HepG2 (cell line): ENCODE measurements around the gene B3GNT7. TPM values are rescaled to one million over a fixed set of nuclear protein-coding genes. Genes with fewer than 3 reads are reported as not detected.

Source experiments
- ATAC-seq: fragments of 200-7000 bp; cut with Tn5 transposase; 3 replicates; pipeline ENCODE4 v1.9.1; 2020; ENCODE audit warnings: mild to moderate bottlenecking, moderate library complexity
- BruUV-seq: library from RNA; stranded (reverse); fragments of 400-500 nt; replicated peaks from 2 replicates; lab custom pipeline; 2021; lab: Mats Ljungman, UMichigan
- CTCF ChIA-PET: fragments of 300-600 bp; formaldehyde crosslinking; extraction: SDS; loops from one replicate; lab custom pipeline; 2021; ENCODE audit warnings: low total read pairs, inconsistent platforms, low intra/inter-chr PET ratio; lab: Yijun Ruan, JAX
- POLR2A ChIA-PET: fragments of 350-600 bp; sonication (Branson Sonifier 250); formaldehyde crosslinking; loops from one replicate; lab custom pipeline; 2020; ENCODE audit warnings: antibody characterized with exemption, inconsistent platforms; lab: Yijun Ruan, JAX
- DNase-seq: peaks from one replicate; pipeline ENCODE4 v3.0.0-alpha.2; 2015; ENCODE audit warnings: low spot score
- FAIRE-seq: peaks from 3 replicates; lab custom pipeline; 2011; peaks lifted over from hg19 to GRCh38; lab: Jason Lieb, UNC
- H2AFZ ChIP-seq: one replicate; pipeline ENCODE4 v1.6.1; 2011; ENCODE audit warnings: low read length, inconsistent platforms
- H3K27ac ChIP-seq: fragments of 300-600 bp; 3 replicates; pipeline ENCODE4 v1.8.0; 2011; ENCODE audit warnings: mixed run types, mild to moderate bottlenecking, mixed read lengths, low read length, inconsistent platforms; ENCODE audit not compliant: insufficient read depth; ENCODE audit errors: extremely low read length
- H3K27me3 ChIP-seq, 2 experiments: fragments of 200-600 bp in 1 of 2; 2 replicates in 1 of 2; 3 replicates in 1 of 2; pipeline versions ENCODE4 v1.6.0 to v1.8.0; 2011; ENCODE audit warnings: low read length in 2 of 2, mild to moderate bottlenecking in 2 of 2, moderate library complexity in 2 of 2, inconsistent platforms in 1 of 2; ENCODE audit not compliant: insufficient read depth in 2 of 2, control insufficient read depth in 1 of 2
- H3K36me3 ChIP-seq, 2 experiments: fragments of 200-600 bp in 1 of 2; replicated peaks in 1 of 2; 2 replicates in 1 of 2; 3 replicates in 1 of 2; pipeline versions ENCODE4 v1.5.1 to v1.8.0; 2011; ENCODE audit warnings: low read length in 2 of 2, inconsistent platforms in 1 of 2; ENCODE audit not compliant: insufficient read depth in 2 of 2, control insufficient read depth in 1 of 2
- H3K4me1 ChIP-seq: 2 replicates; pipeline ENCODE4 v1.5.1; 2012; ENCODE audit warnings: low read length, inconsistent platforms; ENCODE audit not compliant: insufficient read depth
- H3K4me2 ChIP-seq: 2 replicates; pipeline ENCODE4 v1.6.0; 2011; ENCODE audit warnings: low read depth, low read length, inconsistent platforms
- H3K4me3 ChIP-seq, 3 experiments: fragments of 200-600 bp in 1 of 3; sonication (generic), shearing (Covaris generic) in 1 of 3; replicated peaks in 1 of 3; 2 replicates each; pipeline ENCODE4 v1.5.1; 2011 to 2016; ENCODE audit warnings: low read length in 3 of 3, inconsistent platforms in 2 of 3, low read depth in 2 of 3, mild to moderate bottlenecking in 2 of 3, control low read depth in 1 of 3, mixed read lengths in 1 of 3; ENCODE audit not compliant: insufficient read depth in 1 of 3
- H3K79me2 ChIP-seq: one replicate; pipeline ENCODE4 v1.6.1; 2011; ENCODE audit warnings: low read length, inconsistent platforms; ENCODE audit not compliant: insufficient read depth
- H3K9ac ChIP-seq: 2 replicates; pipeline ENCODE4 v1.6.0; 2011; ENCODE audit warnings: mild to moderate bottlenecking, low read depth, low read length, inconsistent platforms; ENCODE audit not compliant: insufficient read depth
- H3K9me3 ChIP-seq: 2 replicates; pipeline ENCODE4 v1.5.1; 2012; ENCODE audit warnings: mild to moderate bottlenecking, low read length
- H4K20me1 ChIP-seq: 2 replicates; pipeline ENCODE4 v1.6.0; 2011; ENCODE audit warnings: inconsistent platforms, mild to moderate bottlenecking, low read length, moderate library complexity; ENCODE audit not compliant: insufficient read depth
- BCL6 ChIP-seq: IDR thresholded peaks from 2 replicates; pipeline ENCODE4 v1.6.1; 2016; ENCODE audit warnings: missing genetic modification reagents, missing compliant biosample characterization
- KDM5A ChIP-seq: fragments of 200-600 bp; sonication (generic); IDR thresholded peaks from 2 replicates; pipeline ENCODE4 v1.7.0; 2018; ENCODE audit warnings: antibody characterized with exemption, mild to moderate bottlenecking, low read length, borderline replicate concordance
- PAWR ChIP-seq: sonication (generic); formaldehyde crosslinking; IDR thresholded peaks from 2 replicates; pipeline ENCODE4 v1.4.0; 2020; ENCODE audit warnings: missing genetic modification reagents, mild to moderate bottlenecking, borderline replicate concordance
- PBX3 ChIP-seq: sonication (generic); formaldehyde crosslinking; IDR thresholded peaks from 2 replicates; pipeline ENCODE4 v1.8.1; 2023; ENCODE audit warnings: missing genetic modification reagents, inconsistent platforms, borderline replicate concordance
- PHF20 ChIP-seq: sonication (generic); formaldehyde crosslinking; IDR thresholded peaks from 2 replicates; pipeline ENCODE4 v1.5.0; 2020; ENCODE audit warnings: mild to moderate bottlenecking, missing genetic modification reagents
- PHF8 ChIP-seq: sonication (generic); formaldehyde crosslinking; IDR thresholded peaks from 2 replicates; pipeline ENCODE4 v1.5.0; 2020; ENCODE audit warnings: missing genetic modification reagents
- POLR2AphosphoS2 ChIP-seq: IDR thresholded peaks from 2 replicates; pipeline ENCODE4 v1.6.1; 2011; ENCODE audit warnings: low read depth, low read length, improper control_type of control experiment
- POLR2G ChIP-seq: fragments of 200-400 bp; formaldehyde crosslinking; IDR thresholded peaks from 2 replicates; pipeline ENCODE4 v1.6.1; 2018; ENCODE audit warnings: mild to moderate bottlenecking, low read depth, low read length, moderate library complexity
- PPARG ChIP-seq: conservative IDR thresholded peaks from 2 replicates; pipeline ENCODE4 v1.6.1; 2016; ENCODE audit warnings: missing biosample characterization, missing genetic modification reagents
- RBM22 ChIP-seq: fragments of 200-400 bp; formaldehyde crosslinking; optimal IDR thresholded peaks from 2 replicates; pipeline ENCODE3; 2017; ENCODE audit warnings: mild to moderate bottlenecking, low read length, moderate library complexity
- SUZ12 ChIP-seq: fragments of 150-350 bp; IDR thresholded peaks from 2 replicates; pipeline ENCODE4 v1.6.1; 2014; ENCODE audit warnings: low read depth, low read length
- ZKSCAN1 ChIP-seq: fragments of 150-350 bp; IDR thresholded peaks from 2 replicates; pipeline ENCODE4 v1.6.1; 2014; ENCODE audit warnings: low read length
- ZNF296 ChIP-seq: sonication (generic); formaldehyde crosslinking; conservative IDR thresholded peaks from 2 replicates; pipeline ENCODE4 v1.5.0; 2020; ENCODE audit warnings: mild to moderate bottlenecking, missing genetic modification reagents
- ZNF333 ChIP-seq: sonication (generic); formaldehyde crosslinking; IDR thresholded peaks from 2 replicates; pipeline ENCODE4 v1.4.0; 2020; ENCODE audit warnings: mild to moderate bottlenecking, missing genetic modification reagents, borderline replicate concordance
- ZSCAN22 ChIP-seq: sonication (generic); formaldehyde crosslinking; IDR thresholded peaks from 2 replicates; pipeline ENCODE4 v1.4.0; 2020; ENCODE audit warnings: mild to moderate bottlenecking, missing genetic modification reagents
- ZSCAN31 ChIP-seq: sonication (generic); formaldehyde crosslinking; IDR thresholded peaks from 2 replicates; pipeline ENCODE4 v1.5.0; 2020; ENCODE audit warnings: low read depth, mild to moderate bottlenecking, missing genetic modification reagents
- WGBS: methylation state at CpG from one replicate; pipeline ENCODE4 v1.1.6; 2017; ENCODE audit warnings: low lambda C conversion rate; 5-methylcytosine and 5-hydroxymethylcytosine counted together
- in situ Hi-C: cut with HindIII; loops from 2 replicates; pipeline ENCODE4 v1.10.0; 2017; ENCODE audit warnings: low pct_unique_long_range_greater_than_20kb; ENCODE audit not compliant: extremely low pct_ligation_motif_present
- intact Hi-C: fragments of 100-400 bp; cut with micrococcal nuclease; formaldehyde crosslinking; loops from one replicate; pipeline ENCODE4 v1.10.0; 2022; ENCODE audit not compliant: unreplicated experiment
- polyA plus RNA-seq, 8 experiments: library from polyadenylated mRNA; depleted of rRNA in 3 of 8; stranded (reverse) in 7 of 8; unstranded in 1 of 8; fragments of >200 nt; fragmentation: Illumina TruSeq in 4 of 8; extraction: Trizol in 4 of 8; gene quantifications; 2 replicates each; pipeline versions ENCODE4 v1.2.1 to v1.2.3, GENCODE V29; 2011 to 2016; ENCODE audit warnings: low read depth in 4 of 8, missing spikeins in 1 of 8, mixed read lengths in 1 of 8; ENCODE audit not compliant: insufficient read depth in 1 of 8
- total RNA-seq, 5 experiments: library from RNA; depleted of rRNA; stranded (reverse); fragments of >200 nt; fragmentation: Illumina TruSeq; extraction: Trizol; gene quantifications; 2 replicates each; pipeline ENCODE4 v1.2.3, GENCODE V29; 2016; ENCODE audit warnings: low read depth in 1 of 5
- TF ChIP-seq, protein P1 (sequence below): sonication (generic); formaldehyde crosslinking; IDR thresholded peaks from 2 replicates; pipeline ENCODE4 v1.4.0; 2020; ENCODE audit warnings: missing genetic modification reagents
- TF ChIP-seq, protein P2 (sequence below): sonication (generic); formaldehyde crosslinking; IDR thresholded peaks from 2 replicates; pipeline ENCODE4 v1.4.0; 2020; ENCODE audit warnings: missing genetic modification reagents, borderline replicate concordance

Gene B3GNT7
- total and polyA plus RNA-seq, 2 of the 13 experiments (the other 11 are each of a cell fraction or from before 2014, with no cell fraction given), result 0.04 to 0.24 TPM

DNA sequence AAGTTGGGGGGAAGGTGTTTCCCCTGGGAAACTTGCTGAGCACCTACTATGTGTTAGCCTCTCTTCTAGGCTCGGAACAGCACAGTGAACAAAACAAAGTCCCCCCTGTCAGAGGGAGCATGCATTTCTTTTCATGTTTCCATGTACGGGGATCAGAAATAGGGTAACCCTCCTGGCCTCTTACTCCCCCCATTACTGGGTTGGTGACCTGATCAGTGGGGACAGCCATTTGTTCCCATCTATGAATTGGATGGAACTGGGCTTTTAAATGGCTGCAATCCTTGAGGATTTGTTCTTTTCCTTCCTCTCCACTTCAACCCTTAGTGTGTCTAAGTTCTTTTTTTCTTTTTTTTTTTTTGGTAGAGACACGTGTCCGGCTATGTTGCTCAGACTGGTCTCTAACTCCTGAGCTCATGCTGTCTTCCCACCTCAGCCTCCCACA is 55.1 kb downstream of the B3GNT7 start:
- Histone ChIP-seq H3K4me2 (no peak overlapping the region), H2AFZ (no peak overlapping the region), H3K9me3 (no peaks in the 10 kb centered on the region), H3K9ac (no peak overlapping the region), H3K27me3 (no peaks in the 10 kb centered on the region), H3K79me2 (no peaks in the 10 kb centered on the region), H3K4me3 (no peak overlapping the region), H3K36me3 (peaks cover 11 to 30% of the 10 kb centered on the region in 2 experiments), H3K27ac (no peak overlapping the region), H3K4me1 (peaks cover 10% of the 10 kb centered on the region), H4K20me1 (peaks cover 14% of the 10 kb centered on the region)
- intact Hi-C loops (loop anchor here (5.0 kb wide), 1 partner anchor 348 kb away; no protein-coding TSS in a partner anchor), in situ Hi-C loops (no loop called here)
- no peak for DNase-seq
- ChIA-PET POLR2A (interaction anchor here (0.7 to 1.7 kb wide), 6 partner anchors 11 to 222 kb away, joined by 3 to 5 read pairs (median 3); partner anchors contain the start of gene NCL), CTCF (no interaction called here)
- ATAC-seq, result peak; percentile 7
- TF ChIP-seq ZKSCAN1 (peak; percentile 95), BCL6 (no peak), PHF20 (CRISPR knock-in tag) (no peak), ZSCAN22 (CRISPR knock-in tag) (no peak), PAWR (CRISPR knock-in tag) (no peak), RBM22 (peak; percentile 12), ZNF333 (CRISPR knock-in tag) (no peak), POLR2AphosphoS2 (peak; percentile 87; the same call in 1 of the 2 replicates), PHF8 (CRISPR knock-in tag) (no peak), ZNF296 (CRISPR knock-in tag) (no peak), PPARG (CRISPR knock-in tag) (no peak), PBX3 (CRISPR knock-in tag) (no peak), KDM5A (no peak), SUZ12 (no peak), ZSCAN31 (CRISPR knock-in tag) (no peak), POLR2G (peak; percentile 58; the same call in 1 of the 2 replicates)
- TF ChIP-seq, protein P1, sequence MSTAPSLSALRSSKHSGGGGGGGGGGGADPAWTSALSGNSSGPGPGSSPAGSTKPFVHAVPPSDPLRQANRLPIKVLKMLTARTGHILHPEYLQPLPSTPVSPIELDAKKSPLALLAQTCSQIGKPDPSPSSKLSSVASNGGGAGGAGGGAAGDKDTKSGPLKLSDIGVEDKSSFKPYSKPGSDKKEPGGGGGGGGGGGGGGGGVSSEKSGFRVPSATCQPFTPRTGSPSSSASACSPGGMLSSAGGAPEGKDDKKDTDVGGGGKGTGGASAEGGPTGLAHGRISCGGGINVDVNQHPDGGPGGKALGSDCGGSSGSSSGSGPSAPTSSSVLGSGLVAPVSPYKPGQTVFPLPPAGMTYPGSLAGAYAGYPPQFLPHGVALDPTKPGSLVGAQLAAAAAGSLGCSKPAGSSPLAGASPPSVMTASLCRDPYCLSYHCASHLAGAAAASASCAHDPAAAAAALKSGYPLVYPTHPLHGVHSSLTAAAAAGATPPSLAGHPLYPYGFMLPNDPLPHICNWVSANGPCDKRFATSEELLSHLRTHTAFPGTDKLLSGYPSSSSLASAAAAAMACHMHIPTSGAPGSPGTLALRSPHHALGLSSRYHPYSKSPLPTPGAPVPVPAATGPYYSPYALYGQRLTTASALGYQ (CRISPR knock-in tag), result no peak
- TF ChIP-seq, protein P2, sequence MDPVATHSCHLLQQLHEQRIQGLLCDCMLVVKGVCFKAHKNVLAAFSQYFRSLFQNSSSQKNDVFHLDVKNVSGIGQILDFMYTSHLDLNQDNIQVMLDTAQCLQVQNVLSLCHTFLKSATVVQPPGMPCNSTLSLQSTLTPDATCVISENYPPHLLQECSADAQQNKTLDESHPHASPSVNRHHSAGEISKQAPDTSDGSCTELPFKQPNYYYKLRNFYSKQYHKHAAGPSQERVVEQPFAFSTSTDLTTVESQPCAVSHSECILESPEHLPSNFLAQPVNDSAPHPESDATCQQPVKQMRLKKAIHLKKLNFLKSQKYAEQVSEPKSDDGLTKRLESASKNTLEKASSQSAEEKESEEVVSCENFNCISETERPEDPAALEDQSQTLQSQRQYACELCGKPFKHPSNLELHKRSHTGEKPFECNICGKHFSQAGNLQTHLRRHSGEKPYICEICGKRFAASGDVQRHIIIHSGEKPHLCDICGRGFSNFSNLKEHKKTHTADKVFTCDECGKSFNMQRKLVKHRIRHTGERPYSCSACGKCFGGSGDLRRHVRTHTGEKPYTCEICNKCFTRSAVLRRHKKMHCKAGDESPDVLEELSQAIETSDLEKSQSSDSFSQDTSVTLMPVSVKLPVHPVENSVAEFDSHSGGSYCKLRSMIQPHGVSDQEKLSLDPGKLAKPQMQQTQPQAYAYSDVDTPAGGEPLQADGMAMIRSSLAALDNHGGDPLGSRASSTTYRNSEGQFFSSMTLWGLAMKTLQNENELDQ (CRISPR knock-in tag), result no peak
- no TSS peak for BruUV-seq
- FAIRE-seq, result no peak
- WGBS, result 86% methylated on average over 4 of the region's 4 CpGs
